Stimulated activated CD8-positive, alpha-beta memory T cell treated with anti-CD3 and anti-CD28 coated beads, Interleukin-4, amount 100 ng/mL, for 4 hours (primary cell): Measurements from ENCODE around the gene EVC2.
"Not testable (repeated sequence)": the region's sequence is repeated elsewhere in the genome, so short reads cannot be mapped to it uniquely, and the experiment has no call there.

Source experiments
- DNase-seq, 2 donors: peaks; one replicate each; pipeline ENCODE4 v3.0.0-alpha.2; 2020; ENCODE audit warnings: low read depth in 2 of 2, low spot score in 1 of 2

EVC2 gene

DNA sequence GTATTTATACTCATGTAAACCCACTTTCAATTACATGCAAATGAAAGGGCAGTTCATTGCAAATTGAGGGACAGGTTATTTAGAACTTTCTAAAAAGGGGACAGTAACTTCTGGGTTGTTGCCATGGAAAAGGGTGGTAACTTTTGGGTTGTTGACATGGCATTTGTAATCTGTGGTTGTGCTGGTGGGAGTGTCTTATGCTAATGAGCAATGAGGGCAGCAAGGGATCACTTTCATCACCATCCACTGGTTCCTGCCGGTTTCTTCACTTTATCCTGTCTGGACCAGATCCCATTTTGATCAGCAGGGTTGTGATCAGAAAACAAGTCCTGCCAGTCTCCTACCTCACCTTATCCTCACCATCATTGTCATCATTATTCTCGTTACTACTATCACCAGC, 34.6 kb upstream of the EVC2 start:
- DNase-seq, result no peak

- no peak for DNase-seq
These were observed 34.0 kb upstream of the EVC2 start for GRCh38 chr4:5742388-5742787.

GRCh38 chr4:5738061-5738460, 29.7 kb upstream of the EVC2 start:
- DNase-seq, result no peak

DNA sequence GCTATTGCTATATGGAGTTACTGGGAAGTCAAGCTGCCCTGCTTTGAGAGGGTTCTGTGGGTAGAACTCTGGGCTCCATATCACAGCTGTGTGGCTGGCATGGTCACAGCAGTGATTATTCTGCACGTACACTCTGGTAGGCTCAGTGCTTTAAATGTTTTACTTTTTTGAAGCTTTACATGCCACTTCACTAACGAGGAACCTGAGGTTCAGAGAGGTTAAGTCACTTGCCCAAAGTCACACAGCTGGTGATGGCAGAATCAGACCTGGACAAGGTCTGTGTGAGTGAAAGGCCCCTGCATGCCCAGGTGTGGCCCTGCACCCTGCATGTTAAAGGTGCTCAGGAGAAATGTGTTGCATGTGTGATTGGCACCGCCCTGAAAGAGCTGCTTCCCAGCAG, 27.1 kb upstream of the EVC2 start:
- DNase-seq, result no peak

GRCh38 chr4:5734853-5735252, 26.5 kb upstream of the EVC2 start:
- no peak for DNase-seq

DNA sequence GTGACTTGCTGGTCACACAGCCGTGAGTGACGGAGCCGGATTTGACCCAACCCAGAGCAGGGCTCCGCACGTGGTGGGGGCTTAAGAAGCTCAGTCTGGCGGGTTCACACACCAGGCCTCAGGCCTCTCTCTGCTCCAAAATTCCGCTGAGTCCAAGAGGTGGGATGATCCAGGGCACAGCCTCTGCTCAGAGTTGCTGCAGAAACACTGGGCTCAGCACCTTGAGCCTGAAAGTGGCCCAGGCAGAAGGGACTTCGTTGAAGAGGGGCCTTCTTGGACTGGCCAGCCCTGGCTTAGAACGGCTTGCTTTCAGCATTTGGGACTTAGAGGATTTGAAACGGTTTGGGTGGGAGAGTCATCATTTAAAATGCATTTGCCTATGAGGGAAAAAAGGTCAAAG, 23.8 kb upstream of the EVC2 start:
- DNase-seq, result no peak

GRCh38 chr4:5730993-5731990, 22.9 kb upstream of the EVC2 start:
- DNase-seq, result no peak

- DNase-seq, result no peak
These were observed 22.1 kb upstream of the EVC2 start for GRCh38 chr4:5730436-5730835.

DNA sequence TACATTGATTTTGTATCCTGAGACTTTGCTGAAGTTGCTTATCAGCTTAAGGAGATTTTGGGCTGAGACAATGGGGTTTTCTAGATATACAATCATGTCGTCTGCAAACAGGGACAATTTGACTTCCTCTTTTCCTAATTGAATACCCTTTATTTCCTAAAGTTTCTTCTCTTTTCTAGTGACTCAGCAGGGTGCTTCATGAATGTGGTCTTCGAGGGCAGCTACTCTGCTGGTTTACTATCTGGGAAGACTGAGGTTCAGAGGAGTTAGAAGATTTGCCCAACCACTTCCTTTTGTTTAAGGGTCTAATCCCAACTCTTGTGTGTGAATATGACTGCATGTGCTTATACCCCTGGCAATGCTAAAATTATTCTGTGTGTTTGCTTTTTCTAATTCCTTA, 20.1 kb upstream of the EVC2 start:
- not testable (repeated sequence) for DNase-seq

- no peak for DNase-seq
These were observed 16.0 kb upstream of the EVC2 start for GRCh38 chr4:5724377-5724776.

GRCh38 chr4:5722328-5722727, 14.0 kb upstream of the EVC2 start:
- no peak for DNase-seq

DNA sequence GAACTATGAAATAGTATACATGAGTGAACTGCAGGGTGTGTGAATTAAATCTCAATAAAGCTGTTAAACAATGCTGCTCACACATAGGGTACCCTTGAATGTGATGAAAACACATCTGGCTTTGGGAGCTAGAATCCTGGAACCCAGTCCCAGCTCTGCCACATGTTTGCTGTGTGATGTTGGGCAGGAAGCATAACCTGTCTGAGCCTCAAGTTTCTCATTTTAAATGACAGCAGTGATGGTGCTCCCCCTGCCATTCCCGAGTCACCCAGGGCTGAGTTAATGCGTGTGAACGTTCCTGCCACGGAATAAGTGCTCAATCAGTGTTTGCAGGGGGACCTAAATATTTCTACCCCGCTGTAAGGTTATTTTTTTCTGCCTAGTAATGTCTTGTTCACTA, 13.6 kb upstream of the EVC2 start:
- DNase-seq, result no peak

DNA sequence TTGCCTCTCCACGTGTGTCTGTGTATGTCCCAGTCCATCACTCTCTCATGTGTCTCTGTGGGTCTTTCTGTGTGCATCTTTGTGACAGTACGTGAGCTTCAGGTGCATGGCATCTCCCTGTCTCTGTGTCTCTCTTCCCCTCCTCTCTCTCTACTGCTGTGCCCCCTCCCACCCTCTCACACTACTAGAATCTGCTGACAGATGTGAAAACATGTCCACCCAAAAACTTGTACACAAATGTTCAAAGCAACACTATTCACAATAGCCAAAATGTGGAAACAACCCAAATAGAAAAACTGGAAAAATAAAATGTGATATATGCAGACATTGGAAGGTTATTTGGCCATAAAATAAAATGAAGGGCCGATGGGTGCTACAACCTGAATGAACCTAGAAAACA, 12.6 kb upstream of the EVC2 start:
- DNase-seq, result no peak

GRCh38 chr4:5720157-5720850, 11.9 kb upstream of the EVC2 start:
- DNase-seq, result no peak

DNA sequence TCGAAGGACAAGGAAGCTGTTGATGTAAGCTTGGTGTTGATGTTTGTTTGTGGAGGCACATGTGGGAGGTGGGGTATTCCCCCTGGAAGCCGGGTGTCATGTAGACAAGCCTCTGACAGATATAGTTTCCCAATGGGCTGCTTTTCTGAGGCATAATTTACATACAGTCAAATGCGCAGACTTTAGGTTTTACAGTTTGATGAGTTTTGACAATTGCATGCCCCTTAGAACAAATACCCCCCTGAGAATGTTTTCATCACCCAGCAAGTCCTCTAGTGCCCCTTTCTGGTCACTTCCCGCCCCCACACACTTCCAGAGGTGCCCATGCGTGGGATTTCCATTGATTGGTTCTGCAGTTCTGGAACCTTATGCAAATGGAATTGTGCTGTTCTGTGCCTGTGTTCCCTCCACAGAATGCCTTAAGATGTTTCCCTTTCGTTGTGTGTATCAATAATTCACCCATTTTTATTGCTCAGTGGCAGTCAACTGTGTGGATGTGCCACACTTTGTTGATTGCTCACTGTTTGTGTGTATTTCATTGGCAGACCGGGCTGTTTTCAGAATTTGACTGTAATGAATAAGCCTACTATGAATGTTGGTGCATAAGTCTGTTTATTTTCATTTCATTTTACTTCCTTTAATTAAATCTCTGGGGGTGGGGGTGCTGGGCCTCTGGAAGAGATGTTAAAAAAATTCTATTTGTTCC, 11.1 kb upstream of the EVC2 start:
- no peak for DNase-seq

GRCh38 chr4:5718411-5718810, 10.1 kb upstream of the EVC2 start:
- no peak for DNase-seq

DNA sequence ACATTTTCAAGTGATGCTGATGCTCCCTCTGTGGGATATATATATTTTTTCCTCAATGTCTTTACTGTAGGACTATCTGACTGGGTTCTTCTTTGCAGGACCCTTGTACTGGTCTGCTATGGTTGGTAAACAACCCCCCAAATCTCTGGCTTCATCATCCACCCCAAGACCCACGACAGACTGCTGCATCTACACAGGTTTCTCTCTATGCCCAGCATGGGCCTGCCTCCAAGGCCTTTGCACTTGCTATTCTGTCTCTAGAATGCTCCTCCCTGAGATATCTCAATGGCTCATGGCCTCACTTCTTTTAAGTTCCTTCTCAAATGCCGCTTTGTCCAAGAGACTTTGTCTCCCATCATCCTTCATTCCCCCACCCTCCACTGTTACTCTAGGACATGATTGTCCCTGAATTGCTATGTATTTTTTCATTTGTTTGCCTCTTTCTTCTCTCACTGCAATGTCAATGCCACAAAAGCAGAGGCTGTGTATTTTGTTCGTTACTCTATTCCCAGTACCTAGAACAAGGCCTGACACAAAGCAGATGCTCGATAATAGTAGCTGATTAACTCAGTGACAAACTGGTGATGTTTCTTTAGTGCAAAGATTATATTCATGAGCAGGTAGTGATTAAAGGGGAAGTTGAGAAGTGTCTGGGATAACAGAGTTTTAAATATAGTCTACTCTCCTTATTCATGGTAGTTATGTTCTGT, 9.2 kb upstream of the EVC2 start:
- DNase-seq, result no peak

- DNase-seq, result no peak
These were observed 8.0 kb upstream of the EVC2 start for GRCh38 chr4:5716391-5716790.

GRCh38 chr4:5715357-5715756, 7.0 kb upstream of the EVC2 start:
- no peak for DNase-seq

DNA sequence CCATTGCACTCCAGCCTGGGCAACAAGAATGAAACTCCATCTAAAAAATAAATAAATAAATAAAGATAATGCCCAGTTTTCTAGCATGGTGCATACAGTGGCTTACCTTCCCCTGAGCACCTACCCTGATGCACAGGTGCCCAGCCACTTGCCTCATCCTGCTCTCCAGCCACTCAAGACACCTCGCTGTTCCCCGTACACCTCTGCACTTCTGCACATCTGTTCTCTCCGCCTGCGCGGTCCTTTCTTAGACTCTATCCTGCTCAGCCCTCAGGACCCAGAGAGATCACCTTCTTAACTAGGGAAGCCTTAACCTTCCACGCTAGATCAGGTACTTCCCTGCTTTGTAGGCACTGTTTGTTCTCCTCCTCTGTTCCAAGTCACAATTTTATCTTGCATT, 5.5 kb upstream of the EVC2 start:
- no peak for DNase-seq

DNA sequence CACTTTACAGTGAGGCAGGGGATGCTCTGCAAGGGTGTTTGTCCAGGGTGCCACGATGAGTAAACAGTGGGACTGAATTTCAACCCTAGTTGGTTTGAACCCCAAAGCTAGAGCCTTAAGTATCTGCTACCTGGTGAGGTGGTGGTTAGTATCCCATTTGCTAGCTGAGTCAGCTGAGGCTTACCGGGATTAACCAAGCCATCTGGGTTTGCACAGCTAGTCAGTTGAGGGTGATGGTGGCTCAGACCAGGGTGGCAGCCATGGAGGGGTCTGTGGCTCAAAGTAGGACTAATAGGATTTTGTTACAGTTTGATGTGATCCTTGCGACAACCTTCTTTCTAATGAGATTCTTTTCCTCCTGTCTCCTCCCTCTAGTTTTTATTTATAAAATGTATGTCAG, 4.6 kb upstream of the EVC2 start:
- DNase-seq, result no peak
